ENCODE measurements around the gene HOXC13.

Gene HOXC13

DNA sequence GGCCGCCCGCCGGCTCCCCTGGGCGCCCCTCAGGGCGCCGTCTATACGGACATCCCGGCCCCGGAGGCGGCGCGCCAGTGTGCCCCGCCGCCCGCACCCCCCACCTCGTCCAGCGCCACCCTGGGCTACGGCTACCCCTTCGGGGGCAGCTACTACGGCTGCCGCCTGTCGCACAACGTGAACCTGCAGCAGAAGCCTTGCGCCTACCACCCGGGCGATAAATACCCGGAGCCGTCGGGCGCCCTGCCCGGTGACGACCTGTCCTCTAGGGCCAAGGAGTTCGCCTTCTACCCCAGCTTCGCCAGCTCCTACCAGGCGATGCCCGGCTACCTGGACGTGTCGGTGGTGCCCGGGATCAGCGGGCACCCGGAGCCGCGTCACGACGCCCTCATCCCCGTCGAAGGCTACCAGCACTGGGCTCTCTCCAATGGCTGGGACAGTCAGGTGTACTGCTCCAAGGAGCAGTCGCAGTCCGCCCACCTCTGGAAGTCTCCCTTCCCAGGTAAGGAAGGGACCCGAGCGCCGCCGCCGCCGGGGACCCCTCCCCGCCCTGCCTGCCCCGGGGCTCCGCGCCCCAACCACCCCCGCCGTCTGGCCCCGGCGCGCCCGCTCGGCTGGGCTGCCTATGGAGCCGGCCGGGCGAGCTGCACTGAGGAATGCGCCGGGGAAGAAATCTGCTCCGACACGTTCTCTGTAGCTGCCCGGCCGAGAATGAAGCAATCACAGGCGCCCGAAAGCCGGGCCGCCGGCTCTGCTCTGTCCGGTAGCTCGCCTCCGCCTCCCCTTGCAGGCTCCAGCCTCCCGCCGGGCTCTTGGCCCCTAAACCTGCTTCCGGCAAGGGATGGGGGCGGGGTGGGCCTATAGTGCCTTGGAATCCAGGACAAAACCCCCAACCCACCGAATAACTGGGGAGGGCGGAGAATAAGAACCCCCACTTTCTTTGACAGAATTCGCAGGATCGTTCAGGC lies 794 bp downstream of the HOXC13 start:
- no peak for DNase-seq

DNA sequence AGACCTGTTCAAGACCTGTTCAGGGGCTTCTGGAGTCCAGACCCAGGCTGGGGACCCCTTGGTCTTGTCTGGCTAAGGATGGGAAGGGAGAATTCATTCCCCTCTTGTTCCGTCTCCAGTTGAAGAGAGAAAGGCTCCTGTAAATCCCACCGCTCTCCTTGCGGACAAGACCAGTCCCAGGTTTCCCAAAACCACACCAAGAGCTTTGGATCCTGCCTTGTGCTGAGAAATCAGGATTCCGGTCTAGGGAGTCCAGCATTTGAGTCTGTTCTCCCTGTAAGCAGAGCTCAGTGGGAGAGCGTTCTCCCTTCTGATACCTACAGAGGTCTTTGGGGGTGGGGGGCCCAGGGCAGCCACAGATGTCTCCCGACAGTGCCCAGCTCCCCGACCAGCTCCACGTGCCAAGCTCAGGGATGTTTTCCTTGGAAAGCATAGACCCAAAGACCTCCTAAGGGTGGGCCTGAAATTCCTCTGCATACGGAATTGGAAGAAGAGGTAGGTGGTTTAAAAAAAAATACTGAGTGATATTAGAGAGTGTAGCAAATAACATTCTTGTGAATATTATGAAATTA lies 1.9 kb downstream of the HOXC13 start:
- no peak for DNase-seq

DNA sequence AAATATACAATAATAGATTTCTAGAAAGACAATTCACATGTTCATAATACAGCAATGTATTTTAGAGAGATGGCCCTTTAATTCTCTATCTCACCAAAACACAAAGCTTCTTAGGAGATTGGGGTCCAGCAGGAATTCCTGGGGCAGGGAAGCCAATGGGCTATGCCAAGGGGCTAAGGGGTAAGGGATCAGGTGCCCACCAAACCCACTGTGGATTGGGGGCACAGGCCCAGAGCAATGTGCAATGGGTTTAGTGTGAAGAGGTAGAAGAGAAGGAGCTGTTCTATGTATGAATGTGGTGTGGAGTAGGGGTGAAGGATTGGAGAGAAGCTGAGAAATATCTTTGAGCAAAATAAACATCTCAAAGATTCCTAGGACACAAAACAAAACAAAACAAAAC lies 2.6 kb downstream of the HOXC13 start:
- DNase-seq = no peak

DNA sequence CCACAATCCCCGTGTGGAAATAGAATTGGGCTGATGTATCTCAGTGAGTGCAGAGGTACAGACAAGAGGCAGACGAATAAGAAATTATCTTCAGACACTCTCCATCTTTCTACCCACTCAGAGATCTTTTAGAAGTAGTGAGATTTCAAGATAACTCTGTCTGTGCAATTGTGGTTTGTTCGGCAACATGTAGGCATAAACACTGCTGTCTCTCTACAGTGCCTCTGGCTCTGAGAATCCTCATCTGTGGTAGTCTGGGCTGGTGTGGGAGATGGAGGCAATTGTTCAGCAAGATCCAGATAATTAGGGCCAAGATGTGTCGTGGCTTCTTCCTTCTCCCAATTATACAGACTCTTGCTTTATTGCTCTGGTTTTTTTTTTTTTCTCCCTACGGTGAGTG lies 3.1 kb downstream of the HOXC13 start:
- DNase-seq = no peak

DNA sequence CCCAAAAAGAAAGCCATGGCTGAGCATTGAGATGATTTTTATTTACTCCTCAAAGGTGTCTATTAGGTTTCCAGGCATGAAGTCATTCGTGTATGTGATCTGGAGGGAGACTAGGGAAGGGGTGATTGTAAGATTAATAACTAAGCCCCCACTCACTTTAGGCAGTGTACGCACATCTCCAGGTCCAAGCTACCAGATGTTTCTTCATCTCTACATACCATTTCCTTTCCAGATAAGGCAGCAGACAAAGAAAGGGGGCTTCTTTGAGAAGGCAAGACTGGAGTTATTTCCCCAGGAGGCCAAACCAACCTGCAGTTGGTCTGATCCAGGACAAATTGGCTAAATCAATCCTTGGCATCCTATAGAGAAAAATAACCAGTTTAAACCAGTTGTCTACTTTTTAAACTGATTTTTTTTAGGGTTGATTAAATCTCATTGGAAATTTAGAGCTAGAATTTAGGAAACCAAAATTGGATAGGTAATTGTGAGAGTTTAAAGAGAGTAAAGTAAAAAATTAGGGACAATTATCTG lies 3.9 kb downstream of the HOXC13 start:
- DNase-seq = no peak

DNA sequence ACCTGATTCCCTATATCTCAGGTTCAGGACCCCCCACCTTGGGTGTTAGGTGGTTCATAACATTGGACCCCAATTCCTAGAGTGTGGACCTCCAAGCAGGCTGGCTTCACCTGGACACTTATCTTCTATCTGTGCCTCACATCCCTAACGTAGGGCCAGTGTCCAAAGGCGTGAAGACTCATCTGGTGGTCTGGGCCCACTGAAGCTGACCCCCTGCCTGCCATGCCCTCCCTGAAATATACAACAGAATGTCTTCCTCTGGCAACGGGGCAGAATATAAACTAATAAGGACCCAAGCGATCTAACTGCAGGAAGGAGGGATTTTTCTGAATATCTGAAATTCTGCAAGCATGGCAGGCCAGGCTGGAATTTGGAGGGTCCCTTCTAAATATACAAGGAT lies 5.6 kb downstream of the HOXC13 start:
- DNase-seq = no peak

DNA sequence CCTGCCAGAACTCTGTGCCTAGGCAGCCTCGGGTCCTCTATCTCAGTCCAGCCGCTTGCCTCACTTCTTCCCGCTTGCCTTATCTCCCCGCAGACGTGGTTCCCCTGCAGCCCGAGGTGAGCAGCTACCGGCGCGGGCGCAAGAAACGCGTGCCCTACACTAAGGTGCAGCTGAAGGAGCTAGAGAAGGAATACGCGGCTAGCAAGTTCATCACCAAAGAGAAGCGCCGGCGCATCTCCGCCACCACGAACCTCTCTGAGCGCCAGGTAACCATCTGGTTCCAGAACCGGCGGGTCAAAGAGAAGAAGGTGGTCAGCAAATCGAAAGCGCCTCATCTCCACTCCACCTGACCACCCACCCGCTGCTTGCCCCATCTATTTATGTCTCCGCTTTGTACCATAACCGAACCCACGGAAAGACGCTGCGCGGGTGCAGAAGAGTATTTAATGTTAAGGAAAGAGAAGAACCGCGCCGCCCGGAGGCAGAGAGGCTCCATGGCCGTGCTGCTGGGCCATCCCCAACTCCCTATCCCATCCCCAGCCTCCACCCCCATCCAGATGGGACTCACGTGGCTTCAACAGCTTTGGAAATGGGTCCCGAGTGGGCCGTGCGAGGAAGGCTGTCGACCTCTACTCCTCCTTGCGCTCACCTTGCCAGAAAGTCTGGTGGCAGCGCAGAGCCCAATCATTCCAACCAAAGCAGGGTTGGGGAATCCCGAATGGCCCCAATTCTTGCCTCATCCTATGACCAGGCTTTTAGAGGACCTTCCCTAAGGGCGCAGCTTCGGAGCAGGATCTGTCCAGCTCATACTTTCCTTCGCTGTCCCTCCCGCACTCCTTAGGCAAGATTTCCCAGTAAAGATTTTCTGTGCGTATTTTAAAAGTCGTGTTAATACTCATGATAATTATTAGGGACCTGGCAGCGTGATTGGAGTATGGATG lies 6.5 kb downstream of the HOXC13 start:
- DNase-seq = no peak

DNA sequence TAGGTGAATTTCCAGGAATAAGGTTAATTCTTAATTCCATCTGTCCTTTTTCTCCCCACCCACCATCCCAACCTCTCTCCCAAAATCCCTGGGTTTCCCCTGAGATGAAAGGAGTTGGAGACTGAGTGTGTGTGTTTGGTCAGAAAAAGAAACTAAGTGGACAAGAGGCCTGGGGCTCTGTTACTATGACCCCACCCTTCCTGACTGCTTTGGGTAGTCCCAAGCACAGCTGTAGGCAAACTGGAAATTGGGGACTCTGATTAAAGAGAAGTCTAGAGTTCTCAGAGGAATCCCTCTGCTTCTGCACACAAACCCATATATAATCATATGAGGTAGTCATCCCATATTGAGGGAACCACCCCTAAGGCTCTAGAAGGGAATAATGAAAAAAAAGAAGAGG lies 9.1 kb downstream of the HOXC13 start:
- DNase-seq = no peak

DNA sequence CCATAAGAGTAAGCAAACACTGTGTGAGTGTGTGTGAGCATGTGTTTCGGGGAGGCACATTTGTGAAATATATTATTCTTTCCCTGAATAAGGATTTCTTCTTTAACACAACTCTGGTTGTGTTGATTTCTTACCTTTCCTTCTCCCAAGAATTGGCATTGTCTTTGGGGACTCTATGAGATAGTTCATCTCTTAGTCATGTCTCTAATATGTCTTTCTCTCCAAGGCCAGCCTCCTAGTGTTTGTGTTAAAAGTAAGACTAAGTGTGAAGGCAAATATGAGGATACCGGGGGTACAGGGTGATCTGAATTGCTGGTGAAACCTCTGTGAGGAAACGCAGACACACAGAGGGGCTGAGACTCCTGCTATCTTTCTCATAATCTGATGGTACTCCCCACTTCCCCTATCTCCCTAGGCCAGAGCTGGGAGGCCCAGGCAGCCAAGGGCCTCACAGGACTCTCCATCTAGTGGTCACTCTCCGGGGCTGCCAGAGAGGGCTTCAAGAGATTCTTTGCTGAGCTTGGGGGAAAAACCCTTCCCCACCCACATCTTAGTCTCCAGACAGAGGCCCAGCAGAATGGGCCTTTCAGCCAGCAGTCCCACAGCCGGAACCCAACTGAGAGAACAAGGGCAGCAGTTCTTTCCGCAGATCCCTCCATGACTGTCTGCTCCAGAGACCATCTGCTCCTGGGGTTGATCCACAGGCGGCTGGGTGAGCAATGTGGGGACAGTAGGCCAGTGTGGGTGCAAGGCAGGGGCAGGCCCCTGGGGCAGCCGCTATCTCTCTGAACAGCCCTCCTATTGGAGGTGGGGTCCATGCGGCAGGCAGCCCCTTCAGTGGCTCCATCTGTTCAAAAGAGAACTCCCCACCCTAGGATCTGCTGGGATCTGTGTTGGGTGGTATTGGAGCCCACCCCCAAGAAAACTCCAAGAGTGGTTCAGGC lies 10.3 kb downstream of the HOXC13 start:
- DNase-seq = peak; percentile 39

DNA sequence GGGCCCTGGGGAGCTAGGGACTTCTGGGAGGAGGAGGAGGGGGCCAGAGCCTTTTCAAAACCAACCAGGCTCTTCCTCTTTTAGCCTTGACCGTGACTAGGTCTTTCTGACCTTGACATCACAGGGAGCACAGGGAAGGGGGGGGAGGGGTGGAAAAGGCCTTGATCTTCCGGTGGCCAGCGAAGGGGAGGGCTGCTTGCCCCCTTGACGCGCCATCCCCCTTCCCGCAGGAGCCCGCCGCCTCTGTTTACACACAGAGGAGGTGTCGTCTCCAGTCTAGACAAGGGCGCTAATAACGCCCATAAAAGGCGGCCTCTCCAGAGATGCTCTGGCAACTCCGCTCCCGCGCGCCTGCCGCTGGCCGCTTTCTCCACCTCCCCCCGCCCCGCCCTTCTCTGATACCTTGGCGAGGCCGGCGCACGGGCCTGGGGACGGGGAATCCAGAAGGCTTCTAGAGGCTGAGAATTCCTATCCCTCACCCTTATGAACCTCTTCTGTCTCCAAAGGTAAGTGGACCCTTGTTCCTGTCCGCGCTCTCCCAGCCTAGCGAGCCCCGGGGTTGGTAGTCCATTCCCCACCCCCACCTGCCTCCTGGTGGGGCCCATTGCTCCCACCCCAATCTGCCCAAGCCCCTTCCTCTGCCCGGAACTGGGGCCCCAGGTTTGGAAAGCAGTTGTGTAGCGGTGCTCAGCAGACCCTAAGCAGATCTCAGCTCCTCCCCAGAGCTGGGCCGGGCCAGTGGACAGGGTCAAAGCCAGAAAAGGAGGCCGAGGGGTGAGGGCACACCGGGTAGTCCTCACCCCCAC lies 11.2 kb downstream of the HOXC13 start:
- no peak for DNase-seq

DNA sequence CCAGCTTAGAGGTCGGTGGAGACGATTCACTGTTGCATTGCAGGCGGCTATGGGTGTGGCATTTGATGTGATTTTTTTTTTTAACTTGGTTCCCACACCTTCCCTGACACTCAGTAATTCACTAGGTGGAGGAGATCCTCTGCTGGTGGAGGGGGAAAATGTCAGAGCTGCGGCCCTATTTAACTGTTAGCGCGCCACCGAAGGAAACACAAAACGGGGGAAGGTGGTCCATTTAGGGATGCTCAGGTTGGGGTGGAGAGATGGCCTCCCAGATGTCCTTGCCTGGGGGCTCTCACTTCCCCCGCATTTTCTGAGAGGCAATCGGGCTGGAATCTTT lies 11.8 kb downstream of the HOXC13 start:
- DNase-seq = no peak

DNA sequence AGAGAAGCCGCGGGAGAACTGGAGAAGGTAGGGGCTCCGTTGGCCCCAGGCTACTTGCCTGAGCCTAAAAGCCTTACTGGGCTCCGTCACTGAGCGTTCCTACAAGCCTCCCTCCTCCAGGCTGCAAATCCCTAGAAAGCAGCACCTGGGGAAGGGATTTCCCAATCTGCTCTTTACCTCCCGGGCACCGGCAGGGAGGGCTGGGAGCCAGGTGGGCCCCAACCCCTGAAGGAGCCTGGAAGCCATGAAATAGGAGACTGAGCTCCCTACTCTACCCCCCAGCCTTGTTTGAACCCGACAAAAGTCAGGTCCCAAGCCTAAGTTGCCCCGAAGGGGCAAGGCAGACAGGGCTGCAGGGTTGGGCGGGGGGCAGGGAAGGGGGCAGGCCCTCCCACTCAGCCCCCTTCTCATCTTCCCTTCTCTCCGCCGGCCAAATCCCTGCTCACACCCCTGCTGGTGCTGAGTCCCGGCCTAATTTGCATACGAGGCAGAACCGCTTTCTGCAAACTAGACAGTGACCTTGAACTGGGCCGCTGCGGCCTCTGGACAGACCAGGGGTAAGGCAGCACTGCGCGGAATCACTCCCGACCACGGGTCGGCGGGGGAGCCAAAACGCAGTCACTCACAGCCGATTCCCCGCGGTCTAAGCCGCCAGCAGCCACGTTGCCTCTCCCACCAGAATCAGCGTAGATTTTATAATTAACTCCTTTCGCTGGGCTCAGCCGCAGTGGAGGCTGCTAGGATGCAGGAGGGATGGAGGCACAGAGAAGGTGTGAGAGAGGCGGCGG lies 12.4 kb downstream of the HOXC13 start:
- DNase-seq = no peak

DNA sequence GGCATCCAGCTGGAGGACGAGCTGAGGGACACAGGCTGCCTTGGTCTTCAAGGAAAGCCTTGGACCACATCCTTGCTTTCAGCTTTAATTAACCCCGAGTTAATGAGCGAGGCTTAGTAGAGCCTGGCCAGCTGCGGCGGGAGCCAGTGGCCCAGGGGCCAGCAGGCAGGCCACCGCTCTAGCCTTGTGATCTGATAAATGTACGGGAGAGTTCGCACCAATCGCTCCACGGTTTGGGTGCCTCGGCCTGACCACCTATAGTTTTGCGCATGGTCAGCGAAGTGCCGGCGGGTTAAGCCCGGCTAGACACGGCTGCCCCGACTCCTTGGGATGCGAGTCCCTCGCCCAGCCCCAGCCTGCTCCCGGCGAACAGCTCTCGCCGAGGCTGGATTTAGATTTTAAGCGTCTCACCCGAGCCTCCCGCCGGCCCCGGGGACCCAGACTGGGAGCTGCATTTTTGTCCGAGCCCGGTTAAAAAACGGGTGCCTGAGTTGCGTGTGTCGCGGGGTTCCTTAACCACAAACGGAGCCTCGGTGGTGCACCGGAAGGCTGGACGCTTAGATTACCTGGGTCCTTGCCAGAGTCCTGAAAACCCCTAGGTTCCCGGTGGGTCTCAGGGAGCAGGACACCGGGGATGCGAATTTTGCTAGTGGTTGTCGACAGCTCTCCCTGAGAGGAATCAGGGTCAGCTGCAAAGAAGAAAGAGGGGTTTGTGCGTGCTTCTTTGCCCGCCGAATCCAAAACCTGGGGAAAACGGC lies 13.1 kb downstream of the HOXC13 start:
- DNase-seq = no peak

DNA sequence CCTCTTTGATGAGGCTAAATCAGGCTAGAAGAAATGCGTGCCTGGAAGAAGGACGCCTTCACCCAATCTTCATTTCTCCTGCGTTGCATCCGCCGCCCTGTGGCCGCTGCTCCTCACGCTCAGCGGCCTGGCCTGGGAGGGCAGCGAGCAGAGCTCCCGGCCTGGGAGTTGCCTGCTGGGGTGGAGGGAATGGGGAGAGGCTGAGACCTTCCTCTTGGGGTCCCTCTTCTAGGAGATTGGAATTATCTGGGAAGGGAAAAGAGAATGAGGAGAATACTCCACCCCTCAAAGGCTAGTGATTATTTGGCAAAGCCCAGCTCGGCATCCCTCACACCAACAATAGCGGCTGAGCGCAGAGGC lies 13.7 kb downstream of the HOXC13 start:
- DNase-seq = no peak

DNA sequence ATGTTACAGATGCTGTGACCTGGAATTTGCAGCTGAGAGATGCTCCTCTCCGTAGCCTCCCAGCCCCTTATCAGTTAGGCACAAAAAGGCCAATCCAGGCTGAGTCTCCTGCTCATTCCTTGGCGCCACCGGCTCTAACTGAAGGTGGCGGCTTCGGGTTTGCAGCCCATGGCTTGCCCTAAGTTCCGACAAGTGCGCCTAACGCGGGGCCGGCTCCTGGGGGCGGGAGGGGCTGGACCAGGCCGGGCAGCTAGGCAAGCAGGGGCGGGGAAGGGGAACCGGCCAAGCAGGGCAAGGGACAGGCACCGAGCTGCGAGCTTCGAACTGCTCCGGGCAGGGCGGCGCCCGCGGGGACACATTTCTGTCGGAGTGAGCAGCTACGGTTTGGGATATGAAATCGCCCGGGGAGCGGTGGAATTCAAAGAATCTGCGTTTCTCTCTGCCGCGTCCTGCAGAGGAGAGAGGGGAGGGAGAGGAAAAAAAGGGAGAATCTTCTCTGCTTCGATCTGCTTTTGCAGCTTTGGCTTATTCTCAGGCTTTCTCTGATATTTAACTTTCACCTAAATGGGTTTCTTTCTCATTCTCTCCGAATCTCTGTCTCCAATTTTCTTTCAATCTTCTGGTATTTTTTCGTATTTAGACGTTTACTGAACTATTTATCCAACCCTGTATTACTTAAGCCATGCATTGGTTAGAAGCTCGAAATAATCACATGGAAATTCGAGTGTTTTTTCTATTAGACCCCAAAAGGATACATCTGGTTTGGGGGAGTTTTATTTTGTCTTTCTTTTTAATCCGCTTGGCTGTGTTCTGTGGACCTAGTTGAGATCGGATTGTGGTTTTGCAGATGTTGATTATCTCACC lies 14.5 kb downstream of the HOXC13 start:
- no peak for DNase-seq

DNA sequence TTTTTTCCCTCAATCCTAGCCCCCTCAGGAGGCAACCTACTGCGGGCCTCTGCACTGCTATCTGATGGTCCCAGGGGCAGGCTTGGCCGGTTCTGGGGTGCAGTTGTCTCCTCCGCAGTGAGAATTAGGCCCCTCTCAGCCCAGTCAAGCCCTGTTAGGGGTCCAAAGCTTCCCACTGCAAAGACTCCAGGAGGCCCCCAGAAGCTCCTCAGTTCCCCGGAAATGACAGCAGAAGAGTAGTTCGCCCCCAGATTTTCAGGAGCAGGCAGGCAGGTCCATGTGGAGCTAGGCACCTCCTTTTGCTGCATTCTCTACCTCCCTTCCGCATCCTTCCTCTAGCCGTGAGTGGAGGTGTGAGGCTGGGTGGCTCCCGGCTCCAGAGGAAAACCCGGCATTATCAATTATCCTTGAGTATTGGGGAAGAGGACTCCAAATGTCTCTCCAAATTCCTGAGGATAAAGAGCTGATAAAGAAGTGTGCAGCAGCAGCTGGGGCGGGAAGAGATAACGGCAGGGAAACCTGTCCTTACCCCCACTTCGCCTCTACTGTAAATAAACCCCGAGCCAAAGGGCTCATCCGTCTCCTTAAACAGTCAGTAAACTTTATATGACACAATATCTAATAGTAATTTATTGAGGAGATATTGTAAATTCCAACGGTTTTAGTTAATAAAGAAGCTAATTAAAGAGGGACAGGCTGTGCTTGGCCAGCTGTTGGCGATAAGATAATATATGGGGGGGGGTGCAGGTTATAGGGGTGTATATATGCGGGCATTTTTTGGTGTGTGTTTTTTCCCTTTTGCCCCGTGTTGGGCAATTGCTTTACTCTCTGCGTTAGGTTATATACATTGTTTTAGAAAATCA lies 15.4 kb downstream of the HOXC13 start:
- no peak for DNase-seq

DNA sequence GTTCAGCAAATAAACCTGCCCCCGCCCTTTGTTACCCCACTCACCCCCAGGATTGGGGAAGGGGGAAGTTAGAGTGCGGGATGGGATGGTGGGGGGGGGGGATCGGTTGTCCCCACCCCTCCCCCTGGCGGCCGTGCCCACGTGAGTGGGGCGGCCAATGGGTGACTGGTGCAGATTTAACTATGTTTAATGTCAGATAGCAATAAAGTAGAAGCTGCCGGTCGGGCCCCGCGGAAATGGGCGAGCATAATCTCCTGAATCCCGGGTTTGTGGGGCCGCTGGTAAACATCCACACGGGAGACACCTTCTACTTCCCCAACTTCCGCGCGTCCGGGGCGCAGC lies 16.0 kb downstream of the HOXC13 start, which contains the start of gene HOXC12:
Gene HOXC12 (plus strand): TSS at position 210 of the 342 bp plus-strand sequence. CDS start 27 bp downstream, at position 237.
- DNase-seq = no peak

Measured in MV-4-11 (cell line).